ENCODE results near the gene HOXD8. TPM values are rescaled to one million over a fixed set of nuclear protein-coding genes. Genes with fewer than 3 reads are reported as not detected.

HOXD8 gene
- total RNA-seq, 1 experiment from 2014 or later: 0.39 TPM

- peaks cover 10% of the 10 kb centered on the region; the same call in 1 of the 2 replicates for H3K4me1 ChIP-seq (replicated peaks; ENCODE audit: insufficient read depth)
- peaks cover 82% of the 10 kb centered on the region for H3K27me3 ChIP-seq (ENCODE audit: insufficient read depth, low read depth)
- no peak within 1 kb of the TSS for H3K27ac ChIP-seq
- CTCF ChIA-PET: no interaction called here
- H4K20me1 ChIP-seq (ENCODE audit: insufficient read depth): no peaks in the 10 kb centered on the region
- POLR2A ChIA-PET (ENCODE audit: unreplicated experiment): no interaction called here
- no peaks in the 10 kb centered on the region for H3K9me2 ChIP-seq (ENCODE audit: insufficient read depth)
- H3F3A ChIP-seq (ENCODE audit: insufficient read depth, low read depth): no peaks in the 10 kb centered on the region
- intact Hi-C loops (cut with micrococcal nuclease; ENCODE audit: unreplicated experiment): loop anchor here (10.0 kb wide), 1 partner anchor 1628 kb away; no protein-coding TSS in a partner anchor
- TF ChIP-seq CTCF (conservative IDR thresholded peaks at IDR 0.05): no peak
- no peak for TF ChIP-seq EZH2 (IDR thresholded peaks at IDR 0.05; ENCODE audit: low read depth)
- DNase-seq: no peak
- H2AFZ ChIP-seq: no peak within 1 kb of the TSS
- no peak within 1 kb of the TSS for H3K4me3 ChIP-seq
- H3K36me3 ChIP-seq (ENCODE audit: low read depth): no peaks in the 10 kb centered on the region
- no TSS peak for BruUV-seq (replicated peaks)
- H3K4me2 ChIP-seq: no peak within 1 kb of the TSS
- H3K79me2 ChIP-seq (ENCODE audit: low read depth): no peaks in the 10 kb centered on the region
- H3K9me3 ChIP-seq (ENCODE audit: insufficient read depth, low read depth): no peaks in the 10 kb centered on the region
Observed at GRCh38 chr2:176092270-176093144, 37.0 kb upstream of the HOXD8 start, which contains the start of gene HOXD13. Gene HOXD13, plus strand, starts transcription at chr2:176092721. Its CDS starts 170 bp downstream, at chr2:176092891.

- Histone ChIP-seq H3K79me2 (ENCODE audit: low read depth) (no peaks in the 10 kb centered on the region), H3K4me3 (no peak overlapping the region), H4K20me1 (ENCODE audit: insufficient read depth) (no peaks in the 10 kb centered on the region), H3K9me3 (ENCODE audit: insufficient read depth, low read depth) (no peaks in the 10 kb centered on the region), H3F3A (ENCODE audit: insufficient read depth, low read depth) (no peaks in the 10 kb centered on the region), H3K27ac (no peak overlapping the region), H3K36me3 (ENCODE audit: low read depth) (no peaks in the 10 kb centered on the region), H3K4me1 (replicated peaks; ENCODE audit: insufficient read depth) (peaks cover 13% of the 10 kb centered on the region; the same call in 1 of the 2 replicates), H3K4me2 (no peak overlapping the region), H3K27me3 (ENCODE audit: insufficient read depth, low read depth) (peaks cover 74% of the 10 kb centered on the region), H3K9me2 (ENCODE audit: insufficient read depth) (no peaks in the 10 kb centered on the region), H2AFZ (no peak overlapping the region)
- intact Hi-C loops (cut with micrococcal nuclease; ENCODE audit: unreplicated experiment): loop anchor here (10.0 kb wide), 1 partner anchor 1629 kb away; no protein-coding TSS in a partner anchor
- TF ChIP-seq CTCF (conservative IDR thresholded peaks at IDR 0.05): no peak
- no peak for TF ChIP-seq EZH2 (IDR thresholded peaks at IDR 0.05; ENCODE audit: low read depth)
- no peak for DNase-seq
- BruUV-seq (replicated peaks): no TSS peak
- ChIA-PET POLR2A (ENCODE audit: unreplicated experiment) (interaction anchor here (0.6 kb wide), 1 partner anchor 829 kb away, joined by 3 read pairs; no protein-coding TSS in a partner anchor), CTCF (no interaction called here)
Observed at GRCh38 chr2:176093145-176093897, 36.2 kb upstream of the HOXD8 start.

GRCh38 chr2:176093898-176094249 is 35.6 kb upstream of the HOXD8 start:
- H3K9me2 ChIP-seq (ENCODE audit: insufficient read depth): no peaks in the 10 kb centered on the region
- peaks cover 13% of the 10 kb centered on the region; the same call in 1 of the 2 replicates for H3K4me1 ChIP-seq (replicated peaks; ENCODE audit: insufficient read depth)
- DNase-seq: no peak
- H3K4me3 ChIP-seq: no peak overlapping the region
- H4K20me1 ChIP-seq (ENCODE audit: insufficient read depth): no peaks in the 10 kb centered on the region
- ChIA-PET CTCF (no interaction called here), POLR2A (ENCODE audit: unreplicated experiment) (interaction anchor here (0.6 to 0.7 kb wide), 2 partner anchors 829 to 917 kb away, joined by 3 to 9 read pairs; no protein-coding TSS in a partner anchor)
- H3F3A ChIP-seq (ENCODE audit: insufficient read depth, low read depth): no peaks in the 10 kb centered on the region
- intact Hi-C loops (cut with micrococcal nuclease; ENCODE audit: unreplicated experiment): loop anchor here (10.0 kb wide), 1 partner anchor 1629 kb away; no protein-coding TSS in a partner anchor
- TF ChIP-seq CTCF (conservative IDR thresholded peaks at IDR 0.05) (no peak), EZH2 (IDR thresholded peaks at IDR 0.05; ENCODE audit: low read depth) (no peak)
- no peak overlapping the region for H2AFZ ChIP-seq
- H3K27me3 ChIP-seq (ENCODE audit: insufficient read depth, low read depth): peaks cover 68% of the 10 kb centered on the region
- BruUV-seq (replicated peaks): no TSS peak
- H3K79me2 ChIP-seq (ENCODE audit: low read depth): no peaks in the 10 kb centered on the region
- no peak overlapping the region for H3K4me2 ChIP-seq
- H3K27ac ChIP-seq: no peak overlapping the region
- no peaks in the 10 kb centered on the region for H3K36me3 ChIP-seq (ENCODE audit: low read depth)
- no peaks in the 10 kb centered on the region for H3K9me3 ChIP-seq (ENCODE audit: insufficient read depth, low read depth)
